Heart left ventricle (tissue), 16 donors: ENCODE measurements around the gene DPM1. TPM values are rescaled to one million over a fixed set of nuclear protein-coding genes. Genes with fewer than 3 reads are reported as not detected.
A peak's percentile ranks its signal among the peaks of the same experiment; 100 is the strongest.

Experiments used
- ATAC-seq, 4 donors: fragments of 200-7000 bp; cut with Tn5 transposase; one replicate each; pipeline ENCODE4 v1.9.1; 2020 to 2022; ENCODE audit warnings: moderate library complexity in 4 of 4, mild to moderate bottlenecking in 3 of 4, moderate number of reproducible peaks in 1 of 4
- DNase-seq, 5 donors: peaks; one replicate each; pipeline ENCODE4 v3.0.0-alpha.2; 2020
- H3K27ac ChIP-seq, 12 donors: fragments of 200-600 bp; sonication (generic) in 4 of 12; one replicate each; pipeline versions ENCODE4 v1.5.0 to v1.8.0; 2016 to 2022; ENCODE audit warnings: mild to moderate bottlenecking in 2 of 12
- H3K27me3 ChIP-seq, 9 donors: fragments of 200-600 bp; sonication (generic) in 2 of 9; one replicate each; pipeline versions ENCODE4 v1.5.1 to v1.8.0; 2016 to 2022; ENCODE audit warnings: mild to moderate bottlenecking in 3 of 9
- H3K36me3 ChIP-seq, 9 donors: fragments of 200-600 bp; sonication (generic) in 2 of 9; one replicate each; pipeline versions ENCODE4 v1.5.0 to v1.8.0; 2018 to 2022; ENCODE audit warnings: mild to moderate bottlenecking in 2 of 9
- H3K4me1 ChIP-seq, 12 donors: fragments of 200-600 bp; sonication (generic) in 4 of 12; one replicate each; pipeline versions ENCODE4 v1.5.0 to v1.8.0; 2016 to 2022; ENCODE audit warnings: mild to moderate bottlenecking in 3 of 12
- H3K4me3 ChIP-seq, 12 donors: fragments of 200-600 bp; sonication (generic) in 4 of 12; one replicate each; pipeline versions ENCODE4 v1.5.0 to v1.8.0; 2017 to 2022; ENCODE audit warnings: mild to moderate bottlenecking in 9 of 12, moderate library complexity in 4 of 12
- H3K9me3 ChIP-seq, 12 donors: fragments of 200-600 bp; sonication (generic) in 4 of 12; one replicate each; pipeline versions ENCODE4 v1.5.0 to v1.8.0; 2016 to 2022; ENCODE audit warnings: mild to moderate bottlenecking in 1 of 12
- CTCF ChIP-seq, 12 donors: fragments of 200-600 bp; sonication (generic) in 4 of 12; IDR thresholded peaks; one replicate each; pipeline versions ENCODE4 v1.5.0 to v1.8.0; 2018 to 2022; ENCODE audit warnings: antibody characterized with exemption in 12 of 12, mild to moderate bottlenecking in 5 of 12
- POLR2A ChIP-seq, 2 donors: fragments of 450-650 bp; IDR thresholded peaks; one replicate each; pipeline ENCODE4 v1.6.1; 2017; ENCODE audit warnings: antibody characterized with exemption in 2 of 2, mild to moderate bottlenecking in 2 of 2, moderate library complexity in 2 of 2
- WGBS, 4 donors: extraction: QIAGEN DNeasy Blood & Tissue Kit in 2 of 4; methylation state at CpG; one replicate each; pipeline versions ENCODE4 v1.1.5 to v1.1.7; 2013 to 2018; 5-methylcytosine and 5-hydroxymethylcytosine counted together
- intact Hi-C, 10 donors: fragments of 100-400 bp; cut with DNase I; formaldehyde crosslinking; loops; one replicate each; pipeline versions ENCODE4 v1.11.1 to v1.14.2; 2022
- polyA plus RNA-seq, 2 donors: library from polyadenylated mRNA; stranded (reverse); fragments of 200-250 nt; gene quantifications; one replicate each; pipeline ENCODE4 v1.2.3, GENCODE V29; 2013
- total RNA-seq, 9 donors: library from RNA; depleted of rRNA in 2 of 9; stranded (reverse); fragments of >200 nt in 2 of 9; fragmentation: NEBNext Ultra II Directional in 3 of 9; extraction: Animal tissue kit (Norgen Biotek cat#: 25700) in 3 of 9; gene quantifications; one replicate each; pipeline versions ENCODE4 v1.1.0 to v1.2.4, GENCODE V29; 2016 to 2023
- donor health status: ischemic (EF 13 %, LVEDD 7.1; RV severe dilation, severe dysfunction).
- donor health status: healthy with polysubstance abuse.
- donor health status: DM: no; HTN: yes; CAD: no.
- donor health status: DM: no; HTN: no; CAD: no.
- donor health status: ischemic (EF 25% LVEDD 6.9; RV normal size, moderate dysfunction).
- donor health status: ischemic (EF 25% LVEDD 5.7; RV mildly dilated, moderate dysfunction).
- donor health status: healthy.
- donor health status: DM: yes; HTN: yes; CAD: no.
- donor health status: ischemic (EF 35%, LVEDD 5.7; RV mildly dilated, moderate dysfunction).
- donor health status: nonischemic (EF 11% LVEDD 7.7; RV severe dilation, severe dysfunction).
- donor health status: DM: yes; HTN: yes; CAD: no.
- donor health status: PGD.
- donor health status: ischemic (EF 29% LVEDD 5.4; RV normal size, mild dysfunction).
- donor health status: nonischemic (EF 23%, LVEDD 6.1; RV moderate dilation, normal function).

Gene DPM1
- total and polyA plus RNA-seq, 11 donors: 32.5 to 58.2 (median 49.5) TPM

DNA sequence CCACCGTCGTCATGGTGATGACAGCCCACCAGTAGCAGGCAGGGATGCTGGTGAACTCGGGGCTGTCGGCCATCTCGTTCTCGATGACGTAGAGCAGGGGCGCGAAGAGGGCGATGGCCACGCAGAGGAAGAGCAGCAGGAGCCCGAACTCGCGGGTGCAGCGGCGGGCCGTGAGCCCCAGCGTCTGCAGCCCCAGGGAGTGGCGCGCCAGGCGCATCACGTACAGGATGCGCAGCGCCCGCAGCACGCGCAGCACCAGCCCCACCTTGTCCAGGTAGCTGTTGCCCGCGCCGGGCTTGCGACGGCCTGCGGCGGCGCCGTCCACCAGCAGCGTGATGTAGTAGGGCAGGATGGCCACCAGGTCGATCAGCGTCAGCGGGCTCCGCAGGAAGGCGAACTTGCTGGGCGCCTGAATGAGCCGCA lies 46.0 kb upstream of the DPM1 start:
- intact Hi-C loops: no loop called here
- Histone ChIP-seq H3K9me3 (no peaks in the 10 kb centered on the region), H3K4me1 (no peaks in the 10 kb centered on the region), H3K27me3 (peaks cover 0 to 31% (median 0%) of the 10 kb centered on the region in 9 donors), H3K27ac (no peak overlapping the region), H3K36me3 (no peaks in the 10 kb centered on the region), H3K4me3 (no peak overlapping the region)
- 92 to 95% (median 95%) methylated on average over 29 to 44 of the region's 44 CpGs for WGBS, 4 donors
- ATAC-seq (no peak), DNase-seq (no peak)
- no peak for TF ChIP-seq CTCF (IDR thresholded peaks at IDR 0.05)
- TF ChIP-seq POLR2A (IDR thresholded peaks at IDR 0.05): no peak

- DNase-seq: peak in 1 of 5 donors; percentile 19
- intact Hi-C loops: no loop called here
- Histone ChIP-seq H3K9me3 (no peaks in the 10 kb centered on the region), H3K36me3 (no peaks in the 10 kb centered on the region), H3K4me3 (no peak overlapping the region), H3K27me3 (peaks cover 0 to 31% (median 0%) of the 10 kb centered on the region in 9 donors), H3K4me1 (no peaks in the 10 kb centered on the region), H3K27ac (no peak overlapping the region)
- 67 to 77% (median 70%) methylated on average over 21 of the region's 21 CpGs for WGBS, 4 donors
- TF ChIP-seq POLR2A (IDR thresholded peaks at IDR 0.05): no peak
- TF ChIP-seq CTCF (IDR thresholded peaks at IDR 0.05): no peak
- no peak for ATAC-seq
Measured at GRCh38 chr20:51003753-51004152, 45.4 kb upstream of the DPM1 start.

DNA sequence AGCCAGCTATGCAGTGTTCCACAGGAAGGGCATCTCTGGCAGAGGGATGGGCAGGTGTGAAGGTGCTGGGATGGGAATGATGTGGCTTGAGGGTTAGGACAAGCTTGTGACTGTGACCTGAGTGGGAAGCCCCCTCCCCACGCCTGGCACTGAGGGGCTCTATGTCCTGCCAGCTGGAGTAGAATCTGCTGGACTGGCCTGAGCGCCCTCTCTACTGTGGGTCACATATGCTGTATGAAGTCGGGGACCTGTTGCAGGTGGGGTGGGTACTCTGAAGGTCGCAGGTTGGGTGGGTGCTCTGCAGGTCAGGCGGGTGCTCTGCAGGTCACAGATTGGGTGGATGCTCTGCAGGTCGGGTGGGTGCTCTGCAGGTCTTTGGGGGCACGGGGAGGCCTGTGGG lies 44.3 kb upstream of the DPM1 start:
- H3K4me1 ChIP-seq: no peaks in the 10 kb centered on the region
- DNase-seq (no peak), ATAC-seq (no peak)
- no peak for TF ChIP-seq POLR2A (IDR thresholded peaks at IDR 0.05)
- TF ChIP-seq CTCF (IDR thresholded peaks at IDR 0.05): no peak
- H3K4me3 ChIP-seq: no peak overlapping the region
- H3K36me3 ChIP-seq: no peaks in the 10 kb centered on the region
- 71 to 75% (median 73%) methylated on average over 7 of the region's 7 CpGs for WGBS, 4 donors
- H3K27me3 ChIP-seq: peaks cover 0 to 28% (median 0%) of the 10 kb centered on the region in 9 donors
- intact Hi-C loops: no loop called here
- H3K9me3 ChIP-seq: no peaks in the 10 kb centered on the region
- H3K27ac ChIP-seq: no peak overlapping the region

- intact Hi-C loops: no loop called here
- Histone ChIP-seq H3K9me3 (no peaks in the 10 kb centered on the region), H3K36me3 (no peaks in the 10 kb centered on the region), H3K4me3 (no peak overlapping the region), H3K4me1 (no peaks in the 10 kb centered on the region), H3K27ac (no peak overlapping the region), H3K27me3 (peaks cover 0 to 35% (median 0%) of the 10 kb centered on the region in 9 donors)
- ATAC-seq (no peak), DNase-seq (no peak)
- 77 to 85% (median 84%) methylated on average over 20 of the region's 20 CpGs for WGBS, 4 donors
- TF ChIP-seq CTCF (IDR thresholded peaks at IDR 0.05) (no peak), POLR2A (IDR thresholded peaks at IDR 0.05) (no peak)
Measured at GRCh38 chr20:51001430-51002265, 43.3 kb upstream of the DPM1 start.
